Chondrocyte (in vitro differentiated cells): ENCODE data around the gene BEND3. TPM values are rescaled to one million over a fixed set of nuclear protein-coding genes. Genes with fewer than 3 reads are reported as not detected.

Source experiments
- DNase-seq: peaks from one replicate; pipeline ENCODE4 v3.0.0; 2021; ENCODE audit warnings: mixed read lengths, low spot score
- H3K27ac Mint-ChIP-seq: one replicate; pipeline ENCODE4 v1.8.0; 2021; ENCODE audit warnings: mild to moderate bottlenecking, moderate library complexity, mixed read lengths; ENCODE audit not compliant: unreplicated experiment
- H3K27me3 Mint-ChIP-seq: 2 replicates; pipeline ENCODE4 v1.8.0; 2021; ENCODE audit warnings: low read depth, mixed read lengths
- H3K36me3 Mint-ChIP-seq: 2 replicates; pipeline ENCODE4 v1.8.0; 2021; ENCODE audit warnings: low read depth, mixed read lengths
- H3K4me1 Mint-ChIP-seq: 2 replicates; pipeline ENCODE4 v1.8.0; 2021; ENCODE audit warnings: low read depth, mild to moderate bottlenecking, mixed read lengths
- H3K4me3 Mint-ChIP-seq: one replicate; pipeline ENCODE4 v1.8.0; 2021; ENCODE audit warnings: mild to moderate bottlenecking, moderate library complexity, mixed read lengths; ENCODE audit not compliant: unreplicated experiment
- H3K9me3 Mint-ChIP-seq: 2 replicates; pipeline ENCODE4 v1.8.0; 2021; ENCODE audit warnings: low read depth, mixed read lengths
- total RNA-seq: library from RNA; stranded (reverse); gene quantifications from 3 replicates; pipeline ENCODE4 v1.2.1, GENCODE V29; 2021
- TF ChIP-seq, protein P1 (sequence below): fragments of 200-600 bp; sonication (generic); IDR thresholded peaks from 2 replicates; pipeline ENCODE4 v1.5.0; 2021; ENCODE audit warnings: antibody characterized with exemption, mild to moderate bottlenecking, moderate library complexity

BEND3 gene
- total RNA-seq, 1 donor from 2014 or later = 3.6 TPM

DNA sequence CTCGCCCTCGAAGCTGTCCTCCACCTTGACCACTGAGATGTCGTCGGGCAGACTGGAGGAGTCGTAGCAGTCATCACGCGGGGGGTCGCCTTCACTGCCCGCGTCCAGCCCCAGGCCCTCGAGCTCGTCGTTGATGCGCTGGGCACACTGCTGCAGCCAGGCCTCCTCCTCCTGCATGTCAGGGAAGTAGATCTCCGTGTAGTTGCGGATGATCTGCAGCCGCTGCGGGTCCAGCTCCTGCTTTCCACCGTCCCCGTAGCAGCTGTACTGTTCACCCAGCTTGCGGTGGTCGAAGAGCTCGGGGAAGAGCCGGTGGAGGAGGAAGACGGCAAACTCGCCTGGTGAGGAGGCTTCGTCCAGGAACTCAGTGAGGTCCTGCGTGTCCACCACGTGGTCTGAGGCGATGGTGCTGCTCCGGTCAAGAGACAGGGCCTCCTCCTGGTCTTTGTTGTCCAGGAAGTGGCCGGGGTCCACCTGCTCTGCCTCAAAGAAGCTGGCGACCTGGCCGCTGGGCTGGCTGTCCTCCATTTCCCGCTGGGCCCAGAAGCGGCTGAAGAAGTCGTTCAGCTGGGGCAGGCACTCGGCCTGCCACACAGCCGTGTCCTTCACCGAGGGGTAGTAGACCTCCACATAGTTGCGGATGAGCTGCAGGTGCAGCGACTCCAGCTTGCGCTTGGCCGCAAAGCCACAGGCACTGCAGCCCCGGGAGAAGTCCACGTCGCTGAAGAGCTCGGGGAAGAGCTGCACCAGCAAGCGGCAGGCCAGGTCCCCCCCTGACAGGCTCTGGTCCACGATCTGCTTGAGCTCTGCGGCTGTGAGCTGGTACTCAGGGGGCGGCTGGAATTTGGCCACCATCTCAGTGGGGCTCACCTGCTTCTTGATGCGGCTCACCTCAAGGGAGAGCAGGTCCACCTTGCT, 45.4 kb downstream of the BEND3 start:
- H3K27ac Mint-ChIP-seq = no peak overlapping the region
- peak; percentile 91 for DNase-seq
- no peaks in the 10 kb centered on the region for H3K27me3 Mint-ChIP-seq
- TF ChIP-seq, protein P1, sequence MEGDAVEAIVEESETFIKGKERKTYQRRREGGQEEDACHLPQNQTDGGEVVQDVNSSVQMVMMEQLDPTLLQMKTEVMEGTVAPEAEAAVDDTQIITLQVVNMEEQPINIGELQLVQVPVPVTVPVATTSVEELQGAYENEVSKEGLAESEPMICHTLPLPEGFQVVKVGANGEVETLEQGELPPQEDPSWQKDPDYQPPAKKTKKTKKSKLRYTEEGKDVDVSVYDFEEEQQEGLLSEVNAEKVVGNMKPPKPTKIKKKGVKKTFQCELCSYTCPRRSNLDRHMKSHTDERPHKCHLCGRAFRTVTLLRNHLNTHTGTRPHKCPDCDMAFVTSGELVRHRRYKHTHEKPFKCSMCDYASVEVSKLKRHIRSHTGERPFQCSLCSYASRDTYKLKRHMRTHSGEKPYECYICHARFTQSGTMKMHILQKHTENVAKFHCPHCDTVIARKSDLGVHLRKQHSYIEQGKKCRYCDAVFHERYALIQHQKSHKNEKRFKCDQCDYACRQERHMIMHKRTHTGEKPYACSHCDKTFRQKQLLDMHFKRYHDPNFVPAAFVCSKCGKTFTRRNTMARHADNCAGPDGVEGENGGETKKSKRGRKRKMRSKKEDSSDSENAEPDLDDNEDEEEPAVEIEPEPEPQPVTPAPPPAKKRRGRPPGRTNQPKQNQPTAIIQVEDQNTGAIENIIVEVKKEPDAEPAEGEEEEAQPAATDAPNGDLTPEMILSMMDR = no peak
- no peaks in the 10 kb centered on the region for H3K9me3 Mint-ChIP-seq
- peaks cover 11% of the 10 kb centered on the region for H3K36me3 Mint-ChIP-seq
- H3K4me1 Mint-ChIP-seq = peaks cover 5% of the 10 kb centered on the region
- H3K4me3 Mint-ChIP-seq = no peak overlapping the region

DNA sequence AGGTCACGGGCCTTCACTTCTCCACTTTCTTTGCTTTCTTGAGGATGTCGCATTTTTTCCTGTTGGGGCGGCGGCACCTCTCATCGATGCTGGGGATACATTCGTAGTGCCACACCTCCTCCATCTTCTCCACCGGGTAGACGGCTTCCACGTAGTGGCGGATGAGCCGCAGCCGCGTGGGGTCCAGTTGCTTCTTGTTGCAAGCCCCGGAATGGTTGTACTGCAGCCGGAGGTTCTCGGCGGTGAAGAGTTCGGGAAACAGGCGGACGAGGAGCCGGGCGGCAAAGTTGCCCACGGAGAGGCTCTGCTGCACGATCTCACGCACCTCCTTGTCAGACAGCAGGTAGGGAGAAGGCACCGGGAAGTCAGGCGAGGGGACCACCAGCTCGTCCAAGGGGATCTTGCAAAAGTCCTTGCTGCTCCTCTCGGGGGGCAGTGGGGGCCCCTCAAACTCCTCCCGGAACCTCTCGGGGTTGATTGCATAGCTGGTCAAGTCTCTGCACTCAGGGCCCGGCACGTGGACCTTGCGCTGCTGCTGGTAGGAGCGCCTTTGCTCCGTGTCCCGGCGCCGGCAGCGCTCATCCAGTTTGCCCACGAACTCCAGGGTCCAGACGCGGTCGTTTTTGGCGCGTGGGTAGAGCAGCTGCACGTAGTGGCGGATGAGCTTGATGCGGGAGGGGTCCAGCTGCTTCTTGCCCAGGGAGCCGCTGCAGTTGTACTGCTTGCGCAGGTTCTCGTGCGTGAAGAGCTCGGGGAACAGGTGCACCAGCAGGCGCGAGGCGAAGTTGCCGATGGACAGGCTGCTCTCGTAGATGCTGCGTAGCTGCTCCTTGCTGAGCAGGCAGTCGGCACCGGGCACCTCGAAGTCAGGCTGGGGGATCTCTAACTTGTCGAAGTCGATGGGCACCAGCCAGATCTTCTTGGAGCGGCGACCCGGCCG, 46.4 kb downstream of the BEND3 start:
- DNase-seq = peak; percentile 94
- TF ChIP-seq, protein P1 = no peak
- Mint-ChIP-seq H3K27ac (no peak overlapping the region), H3K4me1 (peaks cover 10% of the 10 kb centered on the region), H3K9me3 (no peaks in the 10 kb centered on the region), H3K36me3 (peaks cover 11% of the 10 kb centered on the region), H3K4me3 (no peak overlapping the region), H3K27me3 (no peaks in the 10 kb centered on the region)

DNA sequence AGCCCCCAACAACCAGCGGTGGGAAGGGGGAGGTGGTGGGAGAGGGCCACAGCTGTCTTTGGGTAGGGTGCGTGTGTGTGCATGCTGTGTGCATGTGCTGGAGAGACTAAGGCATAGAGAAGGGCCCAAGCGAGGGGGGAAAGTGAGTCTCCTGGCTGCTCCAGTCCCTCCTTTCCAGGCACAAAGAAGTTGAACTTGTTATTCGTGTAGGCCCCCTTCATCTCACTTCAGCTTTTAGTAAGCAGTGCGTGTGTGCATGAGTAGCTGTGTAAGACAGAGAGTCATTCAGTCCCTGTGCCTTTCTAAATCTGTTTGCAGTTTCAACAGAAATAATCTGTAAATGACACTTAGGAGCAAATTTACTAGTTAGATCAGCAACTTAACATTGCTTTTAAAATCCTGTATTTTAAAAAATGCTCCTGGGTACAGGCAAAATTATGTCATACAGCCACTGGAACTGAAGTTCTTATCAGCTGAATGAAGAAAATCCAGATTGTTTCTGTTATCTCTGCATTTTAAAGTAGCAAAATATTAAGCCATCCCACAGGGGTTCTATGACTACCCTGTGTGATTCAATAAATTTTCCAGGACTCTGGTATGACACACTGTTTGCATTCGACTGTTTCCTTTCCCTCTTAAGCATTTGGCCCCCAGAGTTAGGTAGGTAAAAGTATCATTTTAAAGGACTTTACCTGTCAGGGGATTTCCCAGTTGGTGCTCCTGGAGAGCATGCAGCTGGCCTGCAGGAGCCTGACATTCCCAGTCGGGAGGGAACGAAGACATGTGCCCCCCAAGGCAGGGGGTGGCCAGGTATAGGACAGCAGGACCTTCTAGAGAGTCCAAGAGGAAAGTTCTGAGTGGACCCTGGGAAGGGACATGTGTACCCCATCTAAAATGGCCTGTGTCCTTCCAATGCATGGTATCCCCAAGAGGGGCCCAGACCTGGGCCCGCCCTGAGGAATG, 48.3 kb downstream of the BEND3 start:
- Mint-ChIP-seq H3K4me1 (peaks cover 10% of the 10 kb centered on the region), H3K27ac (no peak overlapping the region), H3K36me3 (peaks cover 11% of the 10 kb centered on the region), H3K9me3 (no peaks in the 10 kb centered on the region), H3K27me3 (no peaks in the 10 kb centered on the region), H3K4me3 (no peak overlapping the region)
- TF ChIP-seq, protein P1 = no peak
- DNase-seq = no peak

DNA sequence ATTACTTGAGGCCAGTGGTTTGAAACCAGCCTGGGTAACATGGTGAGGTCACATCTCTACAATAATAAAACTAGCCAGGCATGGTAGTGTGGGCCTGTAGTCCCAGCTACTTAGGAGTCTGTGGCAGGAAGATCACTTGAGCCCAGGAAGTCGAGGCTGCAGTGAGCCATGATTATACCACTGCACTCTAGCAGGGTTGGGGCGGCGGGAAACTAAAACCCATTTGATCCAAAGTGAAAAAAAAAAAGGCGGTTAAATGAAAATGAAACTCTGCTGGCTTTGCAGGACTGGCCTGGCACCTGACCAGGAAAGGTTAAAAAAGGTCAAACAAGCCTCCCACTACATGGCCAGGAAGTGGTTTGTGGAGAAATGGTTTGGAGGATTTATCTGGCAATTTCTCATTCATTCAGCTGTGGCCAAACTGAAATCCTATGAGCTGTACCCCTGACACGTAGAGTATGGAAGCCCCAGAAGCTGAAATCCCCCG, 50.7 kb downstream of the BEND3 start:
- peaks cover 10% of the 10 kb centered on the region for H3K4me1 Mint-ChIP-seq
- peaks cover 6% of the 10 kb centered on the region for H3K36me3 Mint-ChIP-seq
- H3K4me3 Mint-ChIP-seq = no peak overlapping the region
- no peaks in the 10 kb centered on the region for H3K27me3 Mint-ChIP-seq
- DNase-seq = no peak
- no peaks in the 10 kb centered on the region for H3K9me3 Mint-ChIP-seq
- H3K27ac Mint-ChIP-seq = peak overlapping the region; percentile 72
- TF ChIP-seq, protein P1 = no peak
